KMS-11 (cell line): ENCODE data around the gene CAPZB.

Experiments used
- H2AFZ ChIP-seq: fragments of 200-600 bp; sonication (generic); 2 replicates; pipeline ENCODE4 v1.6.1; 2016; ENCODE audit warnings: antibody characterized with exemption, mixed run types, low read depth
- H3K27ac ChIP-seq: fragments of 200-600 bp; sonication (generic); 2 replicates; pipeline ENCODE4 v1.6.1; 2016; ENCODE audit warnings: mild to moderate bottlenecking, mixed run types
- H3K27me3 ChIP-seq: fragments of 200-600 bp; sonication (generic); 2 replicates; pipeline ENCODE4 v1.6.1; 2017; ENCODE audit warnings: mild to moderate bottlenecking, low read depth, mixed run types, moderate library complexity; ENCODE audit not compliant: insufficient read depth
- H3K36me3 ChIP-seq: fragments of 200-600 bp; sonication (generic); 2 replicates; pipeline ENCODE4 v1.6.1; 2017; ENCODE audit warnings: mild to moderate bottlenecking, mixed run types; ENCODE audit not compliant: insufficient read depth
- H3K4me1 ChIP-seq: fragments of 200-600 bp; sonication (generic); 2 replicates; pipeline ENCODE4 v1.6.1; 2016; ENCODE audit warnings: mild to moderate bottlenecking, low read depth, mixed run types; ENCODE audit not compliant: poor library complexity, severe bottlenecking
- H3K4me2 ChIP-seq: fragments of 200-600 bp; sonication (generic); 2 replicates; pipeline ENCODE4 v1.7.0; 2016; ENCODE audit warnings: mild to moderate bottlenecking, mixed run types
- H3K4me3 ChIP-seq: fragments of 200-600 bp; sonication (generic); IDR thresholded peaks from 2 replicates; pipeline ENCODE4 v1.6.1; 2017; ENCODE audit warnings: low read depth, low read length, mixed read lengths; ENCODE audit not compliant: insufficient read depth
- H3K79me2 ChIP-seq: fragments of 200-600 bp; sonication (generic); 2 replicates; pipeline ENCODE4 v1.6.1; 2016; ENCODE audit warnings: low read depth, mixed run types; ENCODE audit not compliant: insufficient read depth
- H3K9ac ChIP-seq: fragments of 200-600 bp; sonication (generic); 2 replicates; pipeline ENCODE4 v1.6.1; 2016; ENCODE audit warnings: mild to moderate bottlenecking, mixed run types
- H4K20me1 ChIP-seq: fragments of 200-600 bp; sonication (generic); 2 replicates; pipeline ENCODE4 v1.6.1; 2016; ENCODE audit warnings: mild to moderate bottlenecking, mixed run types; ENCODE audit not compliant: insufficient read depth
- CTCF ChIP-seq: fragments of 200-600 bp; sonication (generic); conservative IDR thresholded peaks from 2 replicates; pipeline ENCODE4 v1.6.1; 2017; ENCODE audit warnings: low read depth, mild to moderate bottlenecking, antibody characterized with exemption, low read length, moderate library complexity, mixed read lengths

The CAPZB gene

GRCh38 chr1:19322481-19322880 is 162.9 kb downstream of the CAPZB start:
- no peak for TF ChIP-seq CTCF
- Histone ChIP-seq H2AFZ (no peak overlapping the region), H3K36me3 (no peaks in the 10 kb centered on the region), H3K4me1 (no peaks in the 10 kb centered on the region), H3K27ac (no peak overlapping the region), H3K4me3 (no peak overlapping the region), H4K20me1 (no peaks in the 10 kb centered on the region), H3K4me2 (no peak overlapping the region), H3K9ac (no peak overlapping the region), H3K79me2 (no peaks in the 10 kb centered on the region), H3K27me3 (no peaks in the 10 kb centered on the region)

GRCh38 chr1:19321071-19321470 is 164.3 kb downstream of the CAPZB start:
- H4K20me1 ChIP-seq, result no peaks in the 10 kb centered on the region
- no peak for TF ChIP-seq CTCF
- H3K9ac ChIP-seq, result no peak overlapping the region

GRCh38 chr1:19319196-19319595 is 166.1 kb downstream of the CAPZB start:
- H2AFZ ChIP-seq, result no peak overlapping the region
- no peaks in the 10 kb centered on the region for H4K20me1 ChIP-seq
- H3K4me2 ChIP-seq, result no peak overlapping the region
- no peak overlapping the region for H3K27ac ChIP-seq
- H3K9ac ChIP-seq, result no peak overlapping the region
- TF ChIP-seq CTCF, result no peak
- H3K27me3 ChIP-seq, result no peaks in the 10 kb centered on the region
- no peaks in the 10 kb centered on the region for H3K4me1 ChIP-seq
- no peaks in the 10 kb centered on the region for H3K79me2 ChIP-seq
- no peak overlapping the region for H3K4me3 ChIP-seq
- no peaks in the 10 kb centered on the region for H3K36me3 ChIP-seq

More at GRCh38 chr1:19321071-19321470, 164.3 kb downstream of the CAPZB start:
- no peak overlapping the region for H3K4me3 ChIP-seq
- H3K27me3 ChIP-seq, result no peaks in the 10 kb centered on the region
- no peaks in the 10 kb centered on the region for H3K4me1 ChIP-seq
- no peak overlapping the region for H3K27ac ChIP-seq
- H3K4me2 ChIP-seq, result no peak overlapping the region
- no peaks in the 10 kb centered on the region for H3K36me3 ChIP-seq
- H2AFZ ChIP-seq, result no peak overlapping the region
- no peaks in the 10 kb centered on the region for H3K79me2 ChIP-seq

GRCh38 chr1:19317126-19317910 is 168.0 kb downstream of the CAPZB start:
- H3K79me2 ChIP-seq, result no peaks in the 10 kb centered on the region
- no peak overlapping the region for H2AFZ ChIP-seq
- H4K20me1 ChIP-seq, result no peaks in the 10 kb centered on the region
- no peak overlapping the region for H3K4me3 ChIP-seq
- no peak overlapping the region for H3K27ac ChIP-seq
- TF ChIP-seq CTCF, result no peak
- H3K27me3 ChIP-seq, result no peaks in the 10 kb centered on the region
- no peak overlapping the region for H3K4me2 ChIP-seq
- no peaks in the 10 kb centered on the region for H3K36me3 ChIP-seq
- peaks cover 7% of the 10 kb centered on the region for H3K4me1 ChIP-seq
- no peak overlapping the region for H3K9ac ChIP-seq
